Stimulated activated naive B cell treated with anti-CD40 and anti-IgM and Interleukin-4, amounts not matched to agents 10 μg/mL and 1 μg/mL and 100 μg/mL, for 72 hours (primary cell): ENCODE measurements around the gene SOBP.
"Not testable (repeated sequence)": the region's sequence is repeated elsewhere in the genome, so short reads cannot be mapped to it uniquely, and the experiment has no call there.

Source experiments
- ATAC-seq, 2 donors: fragments of 150-1000 bp; cut with Tn5 transposase; replicated peaks; 2 replicates each; pipeline ENCODE4 v1.10.0; 2021; ENCODE audit warnings: moderate library complexity in 1 of 2
- DNase-seq: peaks from one replicate; pipeline ENCODE4 v3.0.0; 2021
- H3K27ac Mint-ChIP-seq: one replicate; pipeline ENCODE4 v1.8.0; 2022; ENCODE audit warnings: mild to moderate bottlenecking, mixed read lengths
- H3K27me3 Mint-ChIP-seq, 2 donors: one replicate each; pipeline ENCODE4 v1.8.0; 2022; ENCODE audit warnings: mixed read lengths in 2 of 2
- H3K36me3 Mint-ChIP-seq, 2 donors: one replicate each; pipeline ENCODE4 v1.8.0; 2022; ENCODE audit warnings: mixed read lengths in 2 of 2, mild to moderate bottlenecking in 1 of 2
- H3K4me1 Mint-ChIP-seq, 2 donors: one replicate each; pipeline ENCODE4 v1.8.0; 2022; ENCODE audit warnings: mixed read lengths in 2 of 2, mild to moderate bottlenecking in 1 of 2
- H3K4me3 Mint-ChIP-seq, 2 donors: one replicate each; pipeline ENCODE4 v1.8.0; 2022; ENCODE audit warnings: mild to moderate bottlenecking in 2 of 2, mixed read lengths in 2 of 2, moderate library complexity in 1 of 2
- H3K9me3 Mint-ChIP-seq, 2 donors: one replicate each; pipeline ENCODE4 v1.8.0; 2022; ENCODE audit warnings: mixed read lengths in 2 of 2, mild to moderate bottlenecking in 1 of 2

The SOBP gene

GRCh38 chr6:107539849-107540464 lies 50.0 kb downstream of the SOBP start:
- Mint-ChIP-seq H3K4me1 (no peaks in the 10 kb centered on the region), H3K4me3 (no peak overlapping the region), H3K36me3 (peaks cover 0 to 11% of the 10 kb centered on the region in 2 donors), H3K27me3 (peaks cover 19 to 43% of the 10 kb centered on the region in 2 donors), H3K9me3 (peaks cover 0 to 2% of the 10 kb centered on the region in 2 donors), H3K27ac (no peak overlapping the region)
- DNase-seq = no peak
- no peak for ATAC-seq

DNA sequence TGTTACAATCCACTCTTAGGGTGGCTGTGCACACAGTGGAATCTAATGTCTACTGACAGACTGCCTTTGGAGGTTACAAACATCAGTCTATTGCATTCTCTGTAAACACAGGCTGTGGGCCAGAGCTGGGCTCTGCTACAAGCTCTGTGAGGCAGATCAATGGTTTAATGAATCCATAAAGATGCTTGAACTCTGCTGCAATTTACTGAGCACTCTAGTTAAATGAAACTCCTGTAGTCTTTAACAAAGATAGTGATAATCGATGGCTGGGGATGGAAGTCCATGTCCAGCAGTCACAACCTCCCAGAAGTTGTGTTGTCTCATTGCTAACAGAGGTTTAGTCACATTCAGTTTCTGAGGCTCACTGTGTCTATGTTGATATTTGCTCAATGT lies 50.5 kb downstream of the SOBP start:
- DNase-seq = no peak
- Mint-ChIP-seq H3K36me3 (peaks cover 0 to 11% of the 10 kb centered on the region in 2 donors), H3K4me3 (no peak overlapping the region), H3K27ac (no peak overlapping the region), H3K27me3 (peaks cover 19 to 43% of the 10 kb centered on the region in 2 donors), H3K4me1 (no peaks in the 10 kb centered on the region), H3K9me3 (peaks cover 0 to 2% of the 10 kb centered on the region in 2 donors)
- ATAC-seq = no peak

DNA sequence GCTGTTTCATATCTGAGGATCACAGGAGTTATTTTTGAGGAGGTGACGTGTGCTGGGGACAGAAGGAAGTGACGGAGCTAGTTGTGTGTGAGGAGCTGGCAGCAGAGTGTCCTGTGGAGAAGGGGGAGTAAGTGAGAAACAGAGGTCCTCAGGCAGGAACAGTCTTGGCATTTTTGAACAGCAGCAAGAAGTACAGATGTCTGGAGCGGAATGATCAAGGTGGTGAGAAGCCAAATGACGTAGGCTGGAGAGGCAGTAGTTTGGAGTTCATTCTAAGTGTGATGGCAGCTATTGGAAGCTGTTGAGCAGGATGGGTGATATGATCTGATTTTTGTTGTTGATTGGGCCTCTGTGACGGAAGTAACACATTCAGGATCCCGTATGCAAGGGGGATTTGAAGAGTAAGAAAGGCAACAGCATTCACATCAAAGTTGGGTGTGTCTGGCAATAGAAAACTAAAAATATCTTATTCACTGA lies 52.3 kb downstream of the SOBP start:
- Mint-ChIP-seq H3K27me3 (peaks cover 19 to 43% of the 10 kb centered on the region in 2 donors), H3K4me1 (no peaks in the 10 kb centered on the region), H3K36me3 (peaks cover 0 to 11% of the 10 kb centered on the region in 2 donors), H3K4me3 (no peak overlapping the region), H3K9me3 (peaks cover 0 to 2% of the 10 kb centered on the region in 2 donors), H3K27ac (no peak overlapping the region)
- DNase-seq = no peak
- ATAC-seq = no peak

GRCh38 chr6:107543088-107543487 lies 53.2 kb downstream of the SOBP start:
- ATAC-seq (no peak), DNase-seq (no peak)
- H3K4me1 Mint-ChIP-seq = no peaks in the 10 kb centered on the region
- peaks cover 19 to 43% of the 10 kb centered on the region in 2 donors for H3K27me3 Mint-ChIP-seq
- H3K4me3 Mint-ChIP-seq = no peak overlapping the region
- H3K36me3 Mint-ChIP-seq = peaks cover 0 to 8% of the 10 kb centered on the region in 2 donors
- H3K9me3 Mint-ChIP-seq = peaks cover 0 to 2% of the 10 kb centered on the region in 2 donors
- H3K27ac Mint-ChIP-seq = no peak overlapping the region

GRCh38 chr6:107543567-107543966 lies 53.6 kb downstream of the SOBP start:
- DNase-seq = no peak
- peaks cover 0 to 8% of the 10 kb centered on the region in 2 donors for H3K36me3 Mint-ChIP-seq
- H3K4me1 Mint-ChIP-seq = no peaks in the 10 kb centered on the region
- peaks cover 0 to 2% of the 10 kb centered on the region in 2 donors for H3K9me3 Mint-ChIP-seq
- no peak overlapping the region for H3K27ac Mint-ChIP-seq
- H3K4me3 Mint-ChIP-seq = no peak overlapping the region
- no peak for ATAC-seq
- peaks cover 19 to 38% of the 10 kb centered on the region in 2 donors for H3K27me3 Mint-ChIP-seq

- DNase-seq (no peak), ATAC-seq (no peak)
- peaks cover 0 to 2% of the 10 kb centered on the region in 2 donors for H3K9me3 Mint-ChIP-seq
- no peak overlapping the region for H3K27ac Mint-ChIP-seq
- H3K4me3 Mint-ChIP-seq = no peak overlapping the region
- peaks cover 16 to 27% of the 10 kb centered on the region in 2 donors for H3K27me3 Mint-ChIP-seq
- peaks cover 12% of the 10 kb centered on the region in 2 donors for H3K4me1 Mint-ChIP-seq
- H3K36me3 Mint-ChIP-seq = peaks cover 0 to 8% of the 10 kb centered on the region in 2 donors
Measured at GRCh38 chr6:107545763-107546162, 55.8 kb downstream of the SOBP start.

DNA sequence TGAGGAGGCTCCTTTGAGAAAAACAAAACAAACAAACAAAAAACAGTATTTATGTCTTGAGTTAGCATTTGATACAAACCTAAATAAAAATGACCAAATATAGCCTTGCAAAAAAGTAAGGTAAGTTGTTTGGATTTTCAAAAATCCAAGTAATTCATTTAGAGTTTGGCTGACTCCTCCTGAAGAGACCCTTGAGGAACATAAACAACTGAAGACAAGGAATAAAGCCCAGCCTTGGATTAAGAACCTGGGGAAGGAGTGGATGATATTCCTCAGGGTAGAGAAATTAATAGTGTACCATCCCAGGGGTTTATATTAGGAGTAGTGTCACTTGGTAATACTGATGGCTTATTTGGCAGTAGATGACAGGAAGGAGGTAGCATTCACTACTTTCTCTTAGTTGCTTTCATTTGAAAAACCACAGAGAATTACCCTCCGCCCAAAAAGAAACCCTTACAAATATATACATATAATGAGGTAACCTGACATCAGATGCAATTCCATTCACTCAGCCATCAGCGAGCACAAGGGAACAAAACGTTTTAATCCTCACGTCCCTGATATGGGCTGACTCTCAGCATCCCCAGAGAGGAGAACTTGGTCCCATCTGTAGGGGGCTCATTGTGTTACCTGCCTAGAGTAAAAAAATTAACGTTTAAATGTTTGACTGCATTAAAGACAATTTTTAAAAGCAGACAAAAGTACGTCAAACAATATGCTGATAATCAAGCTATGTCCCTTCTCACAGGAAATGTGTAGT lies 57.0 kb downstream of the SOBP start:
- ATAC-seq (no peak), DNase-seq (no peak)
- H3K27me3 Mint-ChIP-seq = peaks cover 15 to 23% of the 10 kb centered on the region in 2 donors
- no peak overlapping the region for H3K4me3 Mint-ChIP-seq
- H3K4me1 Mint-ChIP-seq = peaks cover 14 to 15% of the 10 kb centered on the region in 2 donors
- H3K9me3 Mint-ChIP-seq = peaks cover 0 to 2% of the 10 kb centered on the region in 2 donors
- H3K27ac Mint-ChIP-seq = peak overlapping the region; percentile 5
- H3K36me3 Mint-ChIP-seq = peaks cover 0 to 8% of the 10 kb centered on the region in 2 donors

DNA sequence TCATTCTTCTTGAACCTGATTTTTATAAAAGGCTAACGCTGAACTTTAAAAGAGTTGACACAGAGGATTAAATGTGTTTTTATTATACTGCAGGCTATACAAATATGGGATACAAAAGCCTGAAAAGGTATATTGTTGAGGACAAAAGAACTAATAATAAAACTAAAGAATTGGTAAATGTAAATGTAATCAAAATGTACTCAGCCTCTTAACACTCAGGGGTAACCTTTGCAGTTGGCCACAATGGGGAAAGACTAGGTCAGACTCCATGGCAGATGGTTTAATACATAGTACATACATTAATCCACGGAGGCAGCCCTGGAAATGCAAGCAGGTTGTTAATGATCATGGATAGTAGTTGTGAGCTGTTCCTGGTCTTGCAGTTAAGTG lies 57.5 kb downstream of the SOBP start:
- Mint-ChIP-seq H3K4me3 (no peak overlapping the region), H3K27ac (peak overlapping the region; percentile 5), H3K36me3 (peaks cover 0 to 6% of the 10 kb centered on the region in 2 donors), H3K9me3 (peaks cover 0 to 2% of the 10 kb centered on the region in 2 donors), H3K27me3 (peaks cover 10 to 18% of the 10 kb centered on the region in 2 donors), H3K4me1 (peaks cover 14 to 15% of the 10 kb centered on the region in 2 donors)
- ATAC-seq = no peak
- DNase-seq = no peak

GRCh38 chr6:107550241-107550840 lies 60.4 kb downstream of the SOBP start:
- Mint-ChIP-seq H3K4me1 (peaks cover 15 to 16% of the 10 kb centered on the region in 2 donors), H3K27ac (no peak overlapping the region), H3K9me3 (no peaks in the 10 kb centered on the region), H3K27me3 (no peaks in the 10 kb centered on the region), H3K36me3 (peaks cover 0 to 4% of the 10 kb centered on the region in 2 donors), H3K4me3 (no peak overlapping the region)
- DNase-seq = peak; percentile 3
- ATAC-seq = peak; percentile 84 to 88

DNA sequence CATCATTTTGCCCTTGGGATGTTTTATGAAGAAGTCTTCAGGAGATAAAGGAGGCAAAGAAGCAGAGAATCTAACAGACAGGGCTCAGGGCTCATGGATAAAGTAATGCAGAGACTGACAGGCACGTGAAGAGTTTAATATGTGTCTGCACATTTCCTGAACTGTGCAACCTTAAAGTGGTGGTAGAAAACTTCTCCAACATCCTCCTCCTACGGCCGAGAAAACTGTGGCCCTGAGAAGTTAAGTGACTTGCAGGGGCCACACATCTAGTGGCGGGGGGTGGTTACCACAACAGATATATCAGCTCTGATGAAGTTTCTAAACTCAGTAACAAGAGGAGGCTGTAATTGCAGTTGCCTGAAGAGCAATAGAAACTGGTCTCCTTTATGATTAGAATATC lies 61.0 kb downstream of the SOBP start:
- Mint-ChIP-seq H3K27me3 (no peaks in the 10 kb centered on the region), H3K27ac (no peak overlapping the region)

DNA sequence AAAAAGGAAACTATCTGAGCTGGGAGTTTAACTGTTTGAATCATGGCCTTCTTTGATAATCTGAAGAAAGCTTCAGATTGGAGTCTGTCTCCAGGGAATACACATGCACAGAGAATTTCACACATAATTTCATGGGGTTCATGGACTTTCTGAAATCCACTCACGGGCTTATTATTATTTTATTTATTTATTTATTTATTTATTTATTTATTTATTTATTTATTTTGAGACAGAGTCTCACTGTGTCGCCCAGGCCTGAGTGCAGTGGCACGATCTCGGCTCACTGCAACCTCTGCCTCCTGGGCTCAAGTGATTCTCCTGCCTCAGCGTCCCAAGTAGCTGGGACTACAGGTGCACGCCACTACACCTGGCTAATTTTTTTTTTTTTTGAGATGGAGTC lies 63.2 kb downstream of the SOBP start:
- not testable (repeated sequence) for H3K27me3 Mint-ChIP-seq, H3K4me3 Mint-ChIP-seq, ATAC-seq, H3K9me3 Mint-ChIP-seq, H3K36me3 Mint-ChIP-seq, DNase-seq, H3K27ac Mint-ChIP-seq
- peaks cover 15 to 22% of the 10 kb centered on the region in 2 donors for H3K4me1 Mint-ChIP-seq

More for the DNA sequence above, 61.0 kb downstream of the SOBP start:
- no peaks in the 10 kb centered on the region for H3K9me3 Mint-ChIP-seq
- peaks cover 0 to 4% of the 10 kb centered on the region in 2 donors for H3K36me3 Mint-ChIP-seq
- H3K4me1 Mint-ChIP-seq = peaks cover 15 to 18% of the 10 kb centered on the region in 2 donors
- ATAC-seq (no peak), DNase-seq (no peak)
- H3K4me3 Mint-ChIP-seq = no peak overlapping the region

GRCh38 chr6:107554326-107554725 lies 64.4 kb downstream of the SOBP start:
- no peak overlapping the region for H3K4me3 Mint-ChIP-seq

DNA sequence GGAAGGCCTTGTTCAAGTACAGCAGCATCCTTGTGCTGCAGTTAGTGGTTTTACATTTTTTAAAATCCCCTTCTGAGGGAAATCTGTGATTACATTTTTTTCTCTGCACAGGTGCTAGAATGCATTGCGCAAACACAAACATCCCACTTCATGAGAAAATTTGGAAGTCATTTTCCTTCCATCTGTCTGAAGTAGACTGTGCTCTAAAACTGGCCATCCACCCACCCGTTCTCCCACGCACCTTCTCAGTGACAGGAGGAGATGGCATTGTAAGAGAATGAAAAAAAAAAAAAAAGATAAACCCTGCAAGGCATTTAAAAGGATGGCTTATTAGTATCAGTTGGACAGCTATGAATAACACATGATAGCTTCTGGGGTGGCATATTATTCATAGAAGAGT lies 65.0 kb downstream of the SOBP start:
- Mint-ChIP-seq H3K4me3 (no peak overlapping the region), H3K9me3 (no peaks in the 10 kb centered on the region), H3K4me1 (peaks cover 11 to 19% of the 10 kb centered on the region in 2 donors), H3K27me3 (no peaks in the 10 kb centered on the region), H3K27ac (no peak overlapping the region), H3K36me3 (peaks cover 0 to 4% of the 10 kb centered on the region in 2 donors)
- no peak for ATAC-seq
- no peak for DNase-seq

More at GRCh38 chr6:107554326-107554725, 64.4 kb downstream of the SOBP start:
- peaks cover 0 to 4% of the 10 kb centered on the region in 2 donors for H3K36me3 Mint-ChIP-seq
- DNase-seq (no peak), ATAC-seq (no peak)
- no peaks in the 10 kb centered on the region for H3K27me3 Mint-ChIP-seq
- H3K27ac Mint-ChIP-seq = no peak overlapping the region
- H3K9me3 Mint-ChIP-seq = no peaks in the 10 kb centered on the region
- peaks cover 15 to 22% of the 10 kb centered on the region in 2 donors for H3K4me1 Mint-ChIP-seq

DNA sequence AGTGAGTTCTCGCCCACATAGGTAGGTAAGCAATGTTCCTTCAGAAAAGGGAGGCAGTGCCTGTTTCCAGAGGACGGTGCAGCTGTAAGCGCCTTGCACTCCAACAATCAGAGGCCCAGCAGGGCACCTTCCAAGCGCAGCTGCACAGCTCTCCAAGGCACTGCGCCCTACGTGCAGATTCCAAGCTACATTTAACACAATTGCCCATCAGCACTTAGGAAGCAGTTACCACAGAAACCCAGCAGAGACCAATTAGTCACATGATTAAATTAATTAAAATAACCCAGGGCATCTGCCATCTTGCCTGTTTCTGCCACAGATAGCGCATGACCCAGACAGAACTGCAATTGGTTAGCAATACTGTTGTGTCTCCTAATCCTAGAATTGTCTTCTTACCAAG lies 65.5 kb downstream of the SOBP start:
- Mint-ChIP-seq H3K27ac (no peak overlapping the region), H3K27me3 (no peaks in the 10 kb centered on the region), H3K36me3 (peaks cover 0 to 4% of the 10 kb centered on the region in 2 donors), H3K4me3 (no peak overlapping the region), H3K9me3 (no peaks in the 10 kb centered on the region), H3K4me1 (peaks cover 6 to 13% of the 10 kb centered on the region in 2 donors)
- no peak for ATAC-seq
- no peak for DNase-seq
